ENCODE measurements around the gene LRRC17. TPM values are rescaled to one million over a fixed set of nuclear protein-coding genes. Genes with fewer than 3 reads are reported as not detected.

LRRC17 gene
- total and polyA plus RNA-seq, 9 of the 15 experiments (the other 6 are each of a cell fraction or from before 2014, with no cell fraction given): 0.03 to 0.18 (median 0.12) TPM; not detected in 5

- WGBS (ENCODE audit: insufficient coverage, low coverage, missing lambda C conversion rate): 69% methylated on average over 6 of the region's 6 CpGs
- Histone ChIP-seq H3K9ac (ENCODE audit: insufficient read depth in 1 of 2, low read depth in 2 of 2, low read length in 2 of 2) (no peak overlapping the region), H3K4me3 (no peak overlapping the region), H3K4me2 (ENCODE audit: insufficient read depth, low read length) (no peak overlapping the region), H3K9me3 (replicated peaks; ENCODE audit: control insufficient read depth, insufficient read depth, low read depth, low read length) (no peaks in the 10 kb centered on the region), H3K4me1 (replicated peaks in 1 of 2; ENCODE audit: control insufficient read depth in 2 of 2, insufficient read depth in 2 of 2, low read length in 2 of 2) (no peaks in the 10 kb centered on the region), H2AFZ (ENCODE audit: low read depth, low read length) (no peak overlapping the region), H4K20me1 (replicated peaks; ENCODE audit: control insufficient read depth, insufficient read depth, low read length) (no peaks in the 10 kb centered on the region), H3K27me3 (ENCODE audit: control insufficient read depth in 2 of 2, insufficient read depth in 2 of 2, low read length in 2 of 2) (no peaks in the 10 kb centered on the region), H3K9me1 (ENCODE audit: control insufficient read depth, insufficient read depth, low read length) (no peaks in the 10 kb centered on the region), H3K79me2 (ENCODE audit: control insufficient read depth, insufficient read depth, low read length) (no peaks in the 10 kb centered on the region), H3K36me3 (ENCODE audit: control insufficient read depth, insufficient read depth, low read length) (peaks cover 41% of the 10 kb centered on the region; the same call in 2 of the 3 replicates), H3K27ac (ENCODE audit: extremely low read depth, low read depth, low read length) (no peak overlapping the region)
- TF ChIP-seq TCF3 (CRISPR knock-in tag; IDR thresholded peaks at IDR 0.05): 0 out of 2 replicates have a peak, but pooled peaks have one; percentile 20
- peak; percentile 56; the same call in 1 of the 2 replicates for TF ChIP-seq CEBPB (tag; IDR thresholded peaks at IDR 0.05)
- TF ChIP-seq FOSL1 (tag; conservative IDR thresholded peaks at IDR 0.05): peak; percentile 53; the same call in 1 of the 2 replicates
- no peak for TF ChIP-seq PHF20 (IDR thresholded peaks at IDR 0.05; ENCODE audit: partially characterized antibody)
- ATAC-seq (no peak), DNase-seq (ENCODE audit: extremely low read depth in 1 of 4, low spot score in 3 of 4) (no peak), FAIRE-seq (no peak)
- no TSS peak for BruUV-seq (replicated peaks)
- intact Hi-C loops (cut with micrococcal nuclease) (no loop called here), in situ Hi-C loops (cut with MboI) (no loop called here)
- ChIA-PET POLR2A (no interaction called here), CTCF (ENCODE audit: low intra/inter-chr PET ratio) (no interaction called here)
These were observed 29.5 kb upstream of the LRRC17 start for GRCh38 chr7:102883098-102883860.
